Measurements from ENCODE around the gene MAU2.

Gene MAU2

GRCh38 chr19:19405971-19406877 is 85.6 kb downstream of the MAU2 start (continued):
- TF ChIP-seq PATZ1 (CRISPR knock-in tag; IDR thresholded peaks at IDR 0.05; ENCODE audit: borderline replicate concordance) (no peak), BACH2 (CRISPR knock-in tag; IDR thresholded peaks at IDR 0.05; ENCODE audit: borderline replicate concordance) (no peak), CSDC2 (CRISPR knock-in tag; IDR thresholded peaks at IDR 0.05) (no peak)

DNA sequence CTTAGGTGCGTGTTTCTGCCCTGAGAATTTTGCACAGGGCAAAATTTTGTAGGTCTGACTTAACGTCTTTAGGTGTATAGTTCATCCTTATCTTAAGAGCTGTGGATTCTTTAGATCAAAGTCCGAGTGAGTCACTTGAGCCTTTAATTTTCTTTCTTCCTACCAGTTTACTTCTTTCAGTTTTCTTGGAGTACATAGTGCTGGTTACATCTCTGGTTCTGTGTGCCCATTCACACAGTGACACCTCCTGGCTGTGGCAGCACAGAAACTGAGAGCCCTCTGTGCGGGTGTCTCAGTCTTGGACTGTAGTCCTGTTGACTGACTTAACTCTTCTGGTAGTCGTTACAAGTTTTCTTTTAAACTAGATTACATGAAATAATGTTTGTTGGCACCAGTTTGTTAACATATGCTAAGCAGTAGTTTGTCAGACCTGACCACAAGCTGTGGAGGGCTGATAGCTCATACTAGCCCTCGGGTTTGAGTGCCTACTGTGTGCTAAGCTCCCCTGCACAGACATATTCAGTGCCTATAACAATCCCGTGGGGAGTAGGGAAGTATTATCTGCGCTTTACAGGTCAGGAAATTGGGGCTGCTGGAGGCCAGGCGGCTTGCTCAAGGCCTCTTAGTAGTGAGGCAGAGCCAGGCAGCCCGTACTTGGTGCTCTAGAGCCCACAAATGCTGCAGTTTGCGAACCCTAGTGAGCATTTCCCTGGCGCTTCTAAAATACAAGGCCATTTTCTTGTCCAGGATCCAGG is 86.4 kb downstream of the MAU2 start:
- ATAC-seq: peak; percentile 60
- no peak for TF ChIP-seq TCF4 (CRISPR knock-in tag; IDR thresholded peaks at IDR 0.05; ENCODE audit: borderline replicate concordance)
- no peak for TF ChIP-seq CSRNP3 (CRISPR knock-in tag; IDR thresholded peaks at IDR 0.05)
- no peak for TF ChIP-seq ESRRG (CRISPR knock-in tag; IDR thresholded peaks at IDR 0.05)
- no peak for TF ChIP-seq CREB5 (CRISPR knock-in tag; IDR thresholded peaks at IDR 0.05; ENCODE audit: low read depth)
- TF ChIP-seq PPARA (CRISPR knock-in tag; IDR thresholded peaks at IDR 0.05; ENCODE audit: borderline replicate concordance): no peak
- TF ChIP-seq ZNF8 (CRISPR knock-in tag; IDR thresholded peaks at IDR 0.05): no peak
- no peak for TF ChIP-seq ZFP30 (CRISPR knock-in tag; IDR thresholded peaks at IDR 0.05)
- TF ChIP-seq ZNF565 (CRISPR knock-in tag; conservative IDR thresholded peaks at IDR 0.05; ENCODE audit: low read depth): no peak
- TF ChIP-seq ARNTL (CRISPR knock-in tag; IDR thresholded peaks at IDR 0.05; ENCODE audit: borderline replicate concordance, low read depth): no peak
- TF ChIP-seq BACH2 (CRISPR knock-in tag; IDR thresholded peaks at IDR 0.05; ENCODE audit: borderline replicate concordance): no peak
- TF ChIP-seq, protein P1, sequence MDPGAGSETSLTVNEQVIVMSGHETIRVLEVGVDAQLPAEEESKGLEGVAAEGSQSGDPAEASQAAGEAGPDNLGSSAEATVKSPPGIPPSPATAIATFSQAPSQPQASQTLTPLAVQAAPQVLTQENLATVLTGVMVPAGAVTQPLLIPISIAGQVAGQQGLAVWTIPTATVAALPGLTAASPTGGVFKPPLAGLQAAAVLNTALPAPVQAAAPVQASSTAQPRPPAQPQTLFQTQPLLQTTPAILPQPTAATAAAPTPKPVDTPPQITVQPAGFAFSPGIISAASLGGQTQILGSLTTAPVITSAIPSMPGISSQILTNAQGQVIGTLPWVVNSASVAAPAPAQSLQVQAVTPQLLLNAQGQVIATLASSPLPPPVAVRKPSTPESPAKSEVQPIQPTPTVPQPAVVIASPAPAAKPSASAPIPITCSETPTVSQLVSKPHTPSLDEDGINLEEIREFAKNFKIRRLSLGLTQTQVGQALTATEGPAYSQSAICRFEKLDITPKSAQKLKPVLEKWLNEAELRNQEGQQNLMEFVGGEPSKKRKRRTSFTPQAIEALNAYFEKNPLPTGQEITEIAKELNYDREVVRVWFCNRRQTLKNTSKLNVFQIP (CRISPR knock-in tag; IDR thresholded peaks at IDR 0.05; ENCODE audit: borderline replicate concordance, low read depth): no peak

DNA sequence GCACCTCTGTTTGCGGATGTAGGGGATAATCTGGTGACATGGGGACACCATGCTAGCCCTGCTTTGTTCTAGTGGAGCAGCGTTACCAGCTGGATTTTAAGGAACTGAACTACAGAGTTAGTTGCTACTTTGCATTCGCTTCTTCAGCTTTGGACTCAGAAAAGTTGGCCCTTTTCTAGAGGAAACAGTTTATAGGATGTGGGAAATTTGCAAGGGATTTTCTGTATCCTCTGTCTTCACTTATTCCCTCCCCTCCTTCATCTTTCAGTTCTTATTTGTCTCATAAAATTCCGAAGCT is 87.0 kb downstream of the MAU2 start:
- ATAC-seq: no peak
- TF ChIP-seq CSRNP3 (CRISPR knock-in tag; IDR thresholded peaks at IDR 0.05) (no peak), ARNTL (CRISPR knock-in tag; IDR thresholded peaks at IDR 0.05; ENCODE audit: borderline replicate concordance, low read depth) (no peak), GLIS3 (CRISPR knock-in tag; IDR thresholded peaks at IDR 0.05) (no peak), PPARA (CRISPR knock-in tag; IDR thresholded peaks at IDR 0.05; ENCODE audit: borderline replicate concordance) (no peak), CREB5 (CRISPR knock-in tag; IDR thresholded peaks at IDR 0.05; ENCODE audit: low read depth) (no peak), ISL1 (CRISPR knock-in tag; IDR thresholded peaks at IDR 0.05) (no peak), SNAI2 (CRISPR knock-in tag; IDR thresholded peaks at IDR 0.05) (no peak), ZNF8 (CRISPR knock-in tag; IDR thresholded peaks at IDR 0.05) (no peak), TOX (CRISPR knock-in tag; IDR thresholded peaks at IDR 0.05; ENCODE audit: borderline replicate concordance) (no peak), OSR1 (CRISPR knock-in tag; IDR thresholded peaks at IDR 0.05) (no peak), ESRRG (CRISPR knock-in tag; IDR thresholded peaks at IDR 0.05) (no peak)
- TF ChIP-seq, protein P2, sequence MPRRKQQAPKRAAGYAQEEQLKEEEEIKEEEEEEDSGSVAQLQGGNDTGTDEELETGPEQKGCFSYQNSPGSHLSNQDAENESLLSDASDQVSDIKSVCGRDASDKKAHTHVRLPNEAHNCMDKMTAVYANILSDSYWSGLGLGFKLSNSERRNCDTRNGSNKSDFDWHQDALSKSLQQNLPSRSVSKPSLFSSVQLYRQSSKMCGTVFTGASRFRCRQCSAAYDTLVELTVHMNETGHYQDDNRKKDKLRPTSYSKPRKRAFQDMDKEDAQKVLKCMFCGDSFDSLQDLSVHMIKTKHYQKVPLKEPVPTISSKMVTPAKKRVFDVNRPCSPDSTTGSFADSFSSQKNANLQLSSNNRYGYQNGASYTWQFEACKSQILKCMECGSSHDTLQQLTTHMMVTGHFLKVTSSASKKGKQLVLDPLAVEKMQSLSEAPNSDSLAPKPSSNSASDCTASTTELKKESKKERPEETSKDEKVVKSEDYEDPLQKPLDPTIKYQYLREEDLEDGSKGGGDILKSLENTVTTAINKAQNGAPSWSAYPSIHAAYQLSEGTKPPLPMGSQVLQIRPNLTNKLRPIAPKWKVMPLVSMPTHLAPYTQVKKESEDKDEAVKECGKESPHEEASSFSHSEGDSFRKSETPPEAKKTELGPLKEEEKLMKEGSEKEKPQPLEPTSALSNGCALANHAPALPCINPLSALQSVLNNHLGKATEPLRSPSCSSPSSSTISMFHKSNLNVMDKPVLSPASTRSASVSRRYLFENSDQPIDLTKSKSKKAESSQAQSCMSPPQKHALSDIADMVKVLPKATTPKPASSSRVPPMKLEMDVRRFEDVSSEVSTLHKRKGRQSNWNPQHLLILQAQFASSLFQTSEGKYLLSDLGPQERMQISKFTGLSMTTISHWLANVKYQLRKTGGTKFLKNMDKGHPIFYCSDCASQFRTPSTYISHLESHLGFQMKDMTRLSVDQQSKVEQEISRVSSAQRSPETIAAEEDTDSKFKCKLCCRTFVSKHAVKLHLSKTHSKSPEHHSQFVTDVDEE (CRISPR knock-in tag; IDR thresholded peaks at IDR 0.05): no peak
- TF ChIP-seq, protein P1 (CRISPR knock-in tag; IDR thresholded peaks at IDR 0.05; ENCODE audit: borderline replicate concordance, low read depth): no peak

All from SK-N-SH treated with all-trans-retinoic acid at 6 μM for 48 hours (cell line).